HS-27A (cell line): ENCODE results near the gene S100A11.

Experiments used
- DNase-seq: peaks from one replicate; pipeline ENCODE4 v3.0.0-alpha.2; 2012; ENCODE audit warnings: low read depth, missing footprints

The S100A11 gene

GRCh38 chr1:151984313-151984956, 52.4 kb downstream of the S100A11 start:
- DNase-seq, result no peak
